NCI-H128 (cell line): ENCODE measurements around the gene OR51G2.
"Not testable (repeated sequence)": the region's sequence is repeated elsewhere in the genome, so short reads cannot be mapped to it uniquely, and the experiment has no call there.

Experiments used
- DNase-seq: peaks from one replicate; lab custom pipeline; 2025; ENCODE audit not compliant: unreplicated experiment; lab: John Stamatoyannopoulos, UW

OR51G2 gene, protein sequence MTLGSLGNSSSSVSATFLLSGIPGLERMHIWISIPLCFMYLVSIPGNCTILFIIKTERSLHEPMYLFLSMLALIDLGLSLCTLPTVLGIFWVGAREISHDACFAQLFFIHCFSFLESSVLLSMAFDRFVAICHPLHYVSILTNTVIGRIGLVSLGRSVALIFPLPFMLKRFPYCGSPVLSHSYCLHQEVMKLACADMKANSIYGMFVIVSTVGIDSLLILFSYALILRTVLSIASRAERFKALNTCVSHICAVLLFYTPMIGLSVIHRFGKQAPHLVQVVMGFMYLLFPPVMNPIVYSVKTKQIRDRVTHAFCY

DNA sequence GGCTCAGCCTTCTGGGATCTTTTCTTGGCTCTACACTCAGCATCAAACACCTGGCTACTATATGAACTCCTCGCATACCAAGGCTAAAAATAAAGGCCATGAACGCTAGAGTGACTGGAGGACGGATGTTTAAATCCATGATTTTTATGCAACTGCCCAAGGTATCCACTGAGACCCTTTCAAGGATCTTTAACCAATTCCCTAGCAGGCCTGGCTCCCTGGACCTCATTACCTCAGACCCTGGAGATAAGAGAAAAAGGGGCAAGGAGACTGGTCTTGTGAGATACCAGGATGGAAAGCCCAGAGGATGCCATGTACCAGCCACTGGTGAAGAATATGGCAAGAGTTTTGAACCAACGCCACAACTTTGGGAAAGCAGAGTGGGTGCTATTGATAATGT, at the start of gene OR51G2:
Gene OR51G2, minus strand, starts transcription at position 101 of the 400 bp plus-strand sequence. CDS start 3,687 bp downstream, outside the sequence.
- no peak for DNase-seq

DNA sequence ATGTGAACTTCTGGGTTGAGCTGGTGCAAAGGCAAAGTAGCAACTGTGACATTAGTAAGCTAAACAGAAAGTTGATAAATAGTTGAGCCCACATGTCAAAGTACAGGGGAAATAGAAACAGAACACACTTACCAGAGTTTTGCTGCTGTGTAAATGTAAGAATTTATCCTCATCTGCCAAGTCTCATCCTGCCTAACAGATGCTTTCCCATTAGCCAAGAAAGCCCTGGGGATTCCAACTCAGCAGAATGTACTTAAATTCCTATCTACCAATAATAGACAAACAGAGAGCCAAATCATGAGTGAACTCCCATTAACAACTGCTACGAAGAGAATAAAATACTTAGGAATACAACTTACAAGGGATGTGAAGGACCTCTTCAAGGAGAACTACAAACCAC, 43.7 kb upstream of the OR51G2 start:
- no peak for DNase-seq

DNA sequence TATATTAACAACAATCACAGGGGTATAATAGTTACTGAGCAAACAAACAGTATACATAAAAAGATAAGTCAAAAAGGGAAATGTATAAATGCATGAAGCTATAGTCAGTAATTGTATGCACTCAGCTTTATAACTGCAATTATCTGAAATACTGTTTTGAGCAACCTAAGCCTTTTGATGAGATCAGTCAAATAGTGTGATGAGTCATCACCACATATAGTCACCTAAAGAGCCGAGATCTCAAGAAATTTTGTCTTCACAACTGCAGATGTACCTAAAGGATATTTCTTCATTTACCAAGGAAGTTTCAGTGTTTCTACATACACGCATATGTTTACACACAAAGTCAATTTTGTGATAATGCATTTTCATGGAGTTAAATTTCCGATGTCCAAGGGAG, 41.7 kb upstream of the OR51G2 start:
- DNase-seq, result no peak

DNA sequence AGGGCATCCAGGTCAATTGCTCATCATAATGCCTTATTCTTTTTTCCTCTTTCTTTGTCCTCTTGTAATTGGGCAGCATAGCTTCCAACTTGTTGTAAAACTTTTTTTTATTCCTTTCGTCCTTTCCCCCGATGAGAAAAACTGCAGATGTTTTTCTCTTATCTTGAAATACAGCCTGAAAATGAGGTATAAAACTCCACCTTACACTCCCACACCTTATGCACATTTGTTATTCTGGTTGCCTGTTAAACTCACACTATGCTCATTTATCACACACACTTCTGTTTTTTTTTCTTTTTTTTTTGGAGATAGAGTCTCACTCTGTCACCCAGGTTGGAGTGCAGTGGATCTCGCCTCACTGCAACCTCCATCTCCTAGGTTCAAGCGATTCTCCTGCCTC, 38.2 kb upstream of the OR51G2 start:
- no peak for DNase-seq

DNA sequence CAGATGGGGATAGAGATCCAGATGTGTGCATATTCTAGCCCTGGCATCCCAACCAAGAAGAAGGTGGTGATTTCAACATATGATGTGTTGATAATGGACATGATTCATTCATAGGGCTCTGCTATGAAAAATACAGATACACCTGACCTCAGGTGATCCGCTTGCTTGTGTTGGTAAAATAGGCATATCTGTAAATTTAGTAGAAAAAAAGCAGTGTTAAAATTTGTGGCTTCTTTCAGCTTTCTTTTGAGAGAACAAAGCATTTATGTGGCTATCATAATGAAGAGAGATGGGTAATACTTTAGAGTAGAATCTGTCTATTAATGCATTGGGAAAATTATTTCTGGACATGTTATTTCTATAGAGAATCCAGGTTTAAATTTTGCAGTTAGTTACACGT, 36.5 kb upstream of the OR51G2 start, which contains the start of gene OR51A2:
Gene OR51A2, minus strand, starts transcription at position 101 of the 400 bp plus-strand sequence. Its CDS starts 0 bp downstream, at position 101.
- DNase-seq, result not testable (repeated sequence)

DNA sequence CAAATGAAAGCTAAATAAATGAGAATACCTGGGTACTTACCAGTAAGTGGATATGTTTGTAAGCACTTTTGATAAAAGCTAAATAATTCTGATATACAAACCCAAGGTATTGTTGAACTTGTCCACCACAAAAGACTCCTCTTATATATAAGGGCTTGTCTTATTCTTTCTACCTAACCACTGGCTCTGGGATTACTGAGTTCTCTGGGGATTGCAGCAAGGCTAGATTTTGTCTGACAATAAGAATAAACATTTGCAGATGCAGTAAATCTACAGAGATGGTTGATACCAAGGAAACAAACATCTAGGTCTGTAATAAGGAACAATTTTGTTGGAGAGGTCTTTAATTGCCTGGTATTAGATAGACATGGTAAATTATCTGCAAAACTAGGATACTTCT, 28.4 kb upstream of the OR51G2 start, which contains the start of gene OR51A4:
Gene OR51A4, minus strand, starts transcription at position 101 of the 400 bp plus-strand sequence. CDS start 505 bp downstream, outside the sequence.
- DNase-seq, result no peak

DNA sequence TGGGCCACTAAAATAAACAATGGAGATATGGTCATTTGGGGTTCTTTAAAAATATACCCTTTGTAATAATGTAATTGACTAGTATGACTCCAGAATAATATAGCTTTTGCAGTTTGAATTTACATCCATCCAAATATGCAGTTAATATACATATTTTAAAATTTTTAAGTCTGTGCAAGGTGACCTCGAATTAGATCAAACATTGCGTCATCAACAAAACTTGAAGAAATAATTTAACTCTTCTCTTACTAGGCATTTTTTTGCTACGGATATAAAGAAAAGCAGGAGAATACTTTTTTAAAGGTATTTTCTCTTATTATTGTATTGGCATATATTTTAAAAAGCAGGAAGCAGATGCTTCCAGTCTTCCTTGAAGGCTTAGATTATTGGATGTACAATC, 17.6 kb upstream of the OR51G2 start:
- no peak for DNase-seq

DNA sequence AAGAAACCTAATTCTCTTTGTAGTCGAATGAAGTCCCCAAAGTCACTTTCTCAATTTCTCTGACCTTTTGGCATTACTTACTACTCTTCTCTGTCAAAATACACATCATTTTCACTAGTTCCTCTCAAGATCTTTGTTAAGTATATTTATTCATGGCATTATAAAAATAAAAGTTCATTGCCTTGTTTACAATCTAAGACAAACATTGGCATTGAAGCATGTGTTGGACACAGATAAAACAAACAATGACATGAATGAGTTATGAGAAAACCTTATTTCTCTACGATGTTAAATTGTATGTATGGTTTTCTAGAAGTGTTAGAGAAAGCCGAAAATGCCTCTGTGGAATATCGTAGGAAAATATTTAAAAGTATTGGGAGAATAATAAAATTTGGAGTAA, 13.6 kb upstream of the OR51G2 start:
- no peak for DNase-seq

DNA sequence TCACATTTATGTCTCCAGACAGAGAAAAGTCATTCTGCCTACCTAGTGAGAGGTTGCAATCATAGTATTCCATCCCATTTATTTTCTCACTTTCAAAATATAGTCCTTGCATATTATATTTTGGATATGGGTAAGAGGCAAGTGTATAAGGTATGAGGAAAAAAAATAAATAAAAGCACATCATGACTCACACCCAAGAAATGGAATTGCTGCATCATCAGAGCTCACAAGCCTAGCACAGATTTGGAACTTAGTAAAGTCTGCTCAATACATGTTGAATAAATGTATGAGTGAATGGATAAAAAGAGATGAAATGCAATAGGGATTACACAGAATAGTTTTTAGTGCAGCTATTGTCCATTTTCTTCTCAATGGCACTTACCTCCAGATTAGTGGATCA, 7.5 kb upstream of the OR51G2 start:
- DNase-seq, result no peak

DNA sequence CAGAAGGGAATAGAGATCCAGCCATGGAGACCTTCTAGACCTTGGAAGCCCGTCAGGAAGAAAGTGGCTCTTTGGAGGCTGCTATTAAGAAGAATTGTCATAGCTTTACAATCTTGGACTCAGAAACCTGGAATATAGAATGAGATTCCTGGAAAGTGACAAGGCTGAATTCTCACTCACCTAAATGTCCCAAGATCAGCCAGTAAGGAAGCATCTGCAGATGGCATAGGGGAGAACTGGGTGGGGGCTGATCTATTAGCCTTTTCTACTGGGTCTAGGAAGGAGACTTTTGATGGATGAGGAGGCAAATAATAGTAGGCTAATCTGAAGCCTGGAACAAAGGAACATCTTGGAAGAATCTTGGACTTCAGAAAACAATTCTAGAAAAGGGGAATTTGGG, 5.1 kb upstream of the OR51G2 start, which contains the start of gene OR51G1:
Gene OR51G1, minus strand, starts transcription at position 101 of the 400 bp plus-strand sequence. Its CDS starts 0 bp downstream, at position 101.
- DNase-seq, result no peak

DNA sequence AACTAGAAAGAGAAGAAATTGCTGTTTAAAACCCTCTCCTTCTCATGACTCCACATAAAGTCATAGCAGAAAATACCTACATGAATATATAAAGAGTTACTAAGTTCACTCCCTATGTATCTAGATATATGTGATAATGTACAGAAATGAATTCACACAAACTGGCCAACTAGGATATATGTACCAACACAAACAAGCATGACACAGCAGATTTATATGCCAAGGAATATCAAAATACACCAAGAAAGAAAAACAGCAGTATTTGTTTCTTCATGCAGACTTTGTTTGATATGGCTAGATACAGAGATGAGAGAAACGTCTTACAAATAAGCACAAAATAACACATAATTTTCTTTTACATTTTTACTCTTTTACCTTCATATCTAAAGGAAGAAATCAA, 3.2 kb upstream of the OR51G2 start:
- DNase-seq, result no peak

DNA sequence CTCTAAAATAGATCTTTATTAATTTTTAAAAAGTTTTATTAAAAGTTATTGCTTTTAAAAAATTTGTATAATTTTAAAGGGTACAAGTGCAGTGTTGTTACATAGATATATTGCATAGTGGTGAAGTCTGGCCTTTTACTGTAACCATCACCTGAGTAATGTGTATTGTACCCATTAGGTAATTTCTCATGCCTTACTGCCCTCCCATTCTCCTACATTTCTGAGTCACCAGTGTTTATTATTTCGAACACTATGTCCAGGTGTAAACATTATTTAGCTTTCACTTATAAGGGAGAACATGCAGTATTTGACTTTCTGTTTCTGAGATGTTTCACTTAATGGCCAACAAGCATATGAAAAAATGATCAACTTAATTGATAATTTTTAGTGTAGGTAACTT, 2.6 kb upstream of the OR51G2 start:
- no peak for DNase-seq

DNA sequence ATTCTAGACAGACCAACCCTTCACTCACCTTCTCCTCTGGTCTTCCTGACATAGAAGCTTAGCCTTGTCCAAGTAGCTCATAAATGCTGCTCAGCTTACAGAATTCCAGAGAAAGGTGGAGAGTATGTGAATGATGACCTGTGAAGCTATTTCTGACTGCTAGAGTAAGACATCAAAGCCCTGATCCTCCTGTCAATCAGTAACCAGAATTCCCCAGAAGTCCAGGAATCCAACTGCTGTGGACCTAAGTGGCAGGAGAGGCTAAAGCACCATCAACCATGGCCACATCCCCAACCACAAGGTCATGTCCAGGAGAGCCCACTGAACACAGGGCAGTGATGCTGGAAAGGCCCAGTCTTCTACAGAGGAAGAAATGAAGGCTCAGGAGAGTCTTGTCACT, 2.6 kb downstream of the OR51G2 start:
- no peak for DNase-seq

DNA sequence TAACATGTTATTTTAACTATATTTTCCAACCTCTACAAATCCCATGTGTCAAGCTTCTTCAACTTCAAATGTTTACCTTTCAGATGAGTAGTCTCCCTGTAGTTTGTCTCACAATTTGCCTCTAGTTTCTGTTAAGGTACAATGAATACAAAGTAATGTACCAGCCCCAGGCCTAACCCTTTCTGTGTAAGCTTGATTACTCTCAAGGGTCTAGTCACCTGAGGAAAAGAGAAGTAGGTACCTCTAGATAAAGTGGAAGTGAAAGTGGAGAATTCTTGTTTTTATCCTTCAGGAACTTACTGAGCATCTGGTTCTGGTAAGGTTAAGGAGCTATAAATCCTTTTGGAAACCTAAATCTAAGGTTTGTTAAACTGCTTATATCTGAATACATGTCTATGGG, 15.7 kb downstream of the OR51G2 start, which contains the start of gene OR51A7:
Gene OR51A7, plus strand, starts transcription at position 300 of the 400 bp plus-strand sequence. CDS start 3,587 bp downstream, outside the sequence.
- no peak for DNase-seq

DNA sequence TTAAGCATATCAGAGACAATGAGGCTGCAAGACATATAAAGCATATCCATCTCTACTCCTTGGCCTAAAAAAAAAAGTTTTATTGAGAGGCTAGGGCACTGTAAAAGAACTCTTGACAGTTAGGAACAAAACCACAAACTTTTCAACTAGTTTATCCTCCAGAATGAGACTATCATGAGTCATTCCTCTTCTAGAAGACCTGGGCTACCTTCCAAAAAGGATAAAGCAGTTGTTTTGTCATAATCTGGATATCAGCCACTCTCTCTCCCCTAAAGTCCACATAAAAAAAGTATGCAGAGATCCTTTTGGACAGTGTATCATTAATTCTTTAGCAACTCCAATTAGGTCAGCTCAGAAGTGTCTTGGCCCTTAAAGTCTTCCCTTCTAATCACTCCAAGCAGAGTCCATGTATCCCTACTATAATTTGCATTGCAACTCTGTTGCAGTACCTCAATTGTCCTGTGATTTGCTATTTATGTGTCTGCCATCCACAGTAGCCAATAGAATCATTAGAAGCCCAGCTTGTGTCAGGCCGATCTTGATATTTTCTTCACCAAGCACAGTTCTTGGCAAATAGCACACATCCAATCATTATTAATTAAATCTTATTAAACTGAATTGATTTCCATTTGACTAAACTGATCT, 27.0 kb downstream of the OR51G2 start:
- no peak for DNase-seq

DNA sequence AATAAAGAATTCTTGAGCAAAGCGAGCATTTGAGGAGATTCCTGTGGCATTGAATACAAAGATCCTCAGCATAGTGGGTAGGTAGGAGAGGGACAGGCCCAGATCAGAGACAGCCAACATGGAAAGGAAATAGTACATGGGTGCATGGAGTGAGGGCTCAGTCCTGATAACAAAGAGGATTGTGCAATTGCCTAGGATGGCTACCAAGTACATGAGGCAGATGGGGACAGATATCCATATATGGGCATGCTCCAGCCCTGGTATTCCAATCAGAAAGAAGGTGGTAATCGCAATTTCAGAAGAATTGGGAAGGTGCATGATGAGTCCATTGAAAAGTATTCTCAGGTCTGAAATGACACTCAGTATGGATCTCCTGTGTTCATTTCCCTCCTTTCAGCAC, 28.9 kb downstream of the OR51G2 start:
- DNase-seq, result no peak

DNA sequence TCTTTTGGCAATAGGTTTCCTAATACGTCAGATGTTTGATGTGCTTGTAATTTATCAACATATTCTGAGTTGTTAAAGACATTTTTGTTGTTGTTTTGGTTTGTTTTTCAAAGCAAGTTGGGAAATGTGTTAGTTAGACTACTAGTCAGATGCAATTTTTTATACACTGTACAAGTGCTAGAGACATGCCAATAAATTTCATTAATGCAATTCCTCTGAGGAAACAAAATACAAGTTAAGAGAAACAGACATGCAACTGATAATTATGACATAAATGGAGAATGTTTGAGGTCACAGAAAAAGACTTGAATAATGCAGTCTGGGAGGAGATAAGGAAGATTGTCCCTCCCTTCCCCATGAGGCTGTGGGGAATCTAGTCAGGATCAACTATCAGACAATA, 31.6 kb downstream of the OR51G2 start:
- no peak for DNase-seq

DNA sequence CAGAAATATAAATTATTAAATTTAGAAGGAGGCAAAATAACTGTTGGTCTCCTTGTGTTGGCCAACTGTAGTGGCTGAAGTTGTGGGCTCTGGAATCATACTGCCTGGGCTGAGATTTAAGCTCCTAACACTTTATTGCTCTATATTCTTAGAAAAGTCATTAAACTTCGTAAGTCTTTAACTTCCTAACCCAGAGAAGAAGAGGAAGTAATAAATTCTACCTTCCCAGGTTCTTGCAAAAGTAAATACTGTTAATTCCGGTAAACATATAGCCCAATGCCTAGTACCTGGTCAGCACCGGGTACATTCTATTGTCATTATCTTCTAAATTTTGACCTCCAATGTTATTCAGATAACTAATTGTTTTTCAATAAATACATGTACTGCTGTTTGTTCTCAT, 33.0 kb downstream of the OR51G2 start:
- no peak for DNase-seq

DNA sequence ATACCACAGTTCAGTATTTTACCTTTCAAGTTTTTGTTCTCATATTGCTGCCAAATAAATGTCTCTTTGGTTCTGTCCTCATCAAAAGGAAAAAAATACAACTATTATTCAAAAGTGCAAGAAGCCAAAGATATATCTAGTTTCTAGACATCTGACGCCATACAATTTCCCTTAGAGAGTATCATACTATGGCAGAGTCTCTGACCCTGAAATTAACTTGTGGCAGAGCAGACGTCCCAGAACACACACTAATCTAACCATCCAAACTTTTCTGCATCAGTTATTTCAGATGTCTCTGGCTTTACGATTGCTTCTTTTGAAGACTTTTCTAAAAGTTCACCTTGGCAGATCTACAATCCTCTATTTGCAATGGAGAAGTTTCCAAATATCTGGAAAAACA, 34.8 kb downstream of the OR51G2 start:
- DNase-seq, result no peak

DNA sequence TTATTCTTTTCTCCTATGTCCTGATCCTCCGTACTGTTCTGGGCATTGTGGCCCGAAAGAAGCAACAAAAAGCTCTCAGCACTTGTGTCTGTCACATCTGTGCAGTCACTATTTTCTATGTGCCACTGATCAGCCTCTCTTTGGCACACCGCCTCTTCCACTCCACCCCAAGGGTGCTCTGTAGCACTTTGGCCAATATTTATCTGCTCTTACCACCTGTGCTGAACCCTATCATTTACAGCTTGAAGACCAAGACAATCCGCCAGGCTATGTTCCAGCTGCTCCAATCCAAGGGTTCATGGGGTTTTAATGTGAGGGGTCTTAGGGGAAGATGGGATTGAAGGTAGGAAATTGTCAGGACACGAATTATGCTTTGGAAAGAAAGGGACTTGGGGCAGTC, 36.6 kb downstream of the OR51G2 start:
- no peak for DNase-seq

DNA sequence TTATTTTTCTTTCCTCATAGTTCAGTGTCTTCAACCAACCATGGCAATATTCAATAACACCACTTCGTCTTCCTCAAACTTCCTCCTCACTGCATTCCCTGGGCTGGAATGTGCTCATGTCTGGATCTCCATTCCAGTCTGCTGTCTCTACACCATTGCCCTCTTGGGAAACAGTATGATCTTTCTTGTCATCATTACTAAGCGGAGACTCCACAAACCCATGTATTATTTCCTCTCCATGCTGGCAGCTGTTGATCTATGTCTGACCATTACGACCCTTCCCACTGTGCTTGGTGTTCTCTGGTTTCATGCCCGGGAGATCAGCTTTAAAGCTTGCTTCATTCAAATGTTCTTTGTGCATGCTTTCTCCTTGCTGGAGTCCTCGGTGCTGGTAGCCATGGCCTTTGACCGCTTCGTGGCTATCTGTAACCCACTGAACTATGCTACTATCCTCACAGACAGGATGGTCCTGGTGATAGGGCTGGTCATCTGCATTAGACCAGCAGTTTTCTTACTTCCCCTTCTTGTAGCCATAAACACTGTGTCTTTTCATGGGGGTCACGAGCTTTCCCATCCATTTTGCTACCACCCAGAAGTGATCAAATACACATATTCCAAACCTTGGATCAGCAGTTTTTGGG, 37.2 kb downstream of the OR51G2 start, which contains the start of gene OR51T1:
Gene OR51T1, plus strand, starts transcription at position 41 of the 641 bp plus-strand sequence. Its CDS starts 0 bp downstream, at position 41.
- DNase-seq, result no peak

DNA sequence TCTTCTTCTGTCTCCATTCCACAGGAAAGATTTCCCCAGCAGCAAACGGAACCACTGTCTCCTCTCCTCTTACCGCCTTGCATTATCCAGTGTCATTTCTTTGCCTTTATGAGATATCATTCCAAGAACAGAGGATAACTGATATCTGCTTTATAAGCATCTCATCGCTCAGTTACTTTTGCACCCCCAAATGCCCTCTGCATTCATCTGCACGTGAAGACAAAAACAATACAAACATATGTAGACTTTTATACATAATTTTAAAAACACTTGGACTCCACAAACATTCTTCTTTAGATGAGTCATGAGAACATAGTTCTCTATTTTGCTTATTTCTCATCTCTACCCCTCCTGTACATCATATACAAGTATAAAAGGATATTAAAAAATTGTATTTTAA, 38.0 kb downstream of the OR51G2 start:
- DNase-seq, result no peak
